ENCODE results near the gene NR4A3. TPM values are rescaled to one million over a fixed set of nuclear protein-coding genes. Genes with fewer than 3 reads are reported as not detected.

NR4A3 gene
- total RNA-seq, 1 donor from 2014 or later = 6.2 TPM

GRCh38 chr9:99835142-99835541 lies 13.5 kb downstream of the NR4A3 start:
- H3K27me3 ChIP-seq (ENCODE audit: low read depth) = no peaks in the 10 kb centered on the region
- DNase-seq = no peak
- H3K4me1 ChIP-seq = no peaks in the 10 kb centered on the region
- TF ChIP-seq, protein P1, sequence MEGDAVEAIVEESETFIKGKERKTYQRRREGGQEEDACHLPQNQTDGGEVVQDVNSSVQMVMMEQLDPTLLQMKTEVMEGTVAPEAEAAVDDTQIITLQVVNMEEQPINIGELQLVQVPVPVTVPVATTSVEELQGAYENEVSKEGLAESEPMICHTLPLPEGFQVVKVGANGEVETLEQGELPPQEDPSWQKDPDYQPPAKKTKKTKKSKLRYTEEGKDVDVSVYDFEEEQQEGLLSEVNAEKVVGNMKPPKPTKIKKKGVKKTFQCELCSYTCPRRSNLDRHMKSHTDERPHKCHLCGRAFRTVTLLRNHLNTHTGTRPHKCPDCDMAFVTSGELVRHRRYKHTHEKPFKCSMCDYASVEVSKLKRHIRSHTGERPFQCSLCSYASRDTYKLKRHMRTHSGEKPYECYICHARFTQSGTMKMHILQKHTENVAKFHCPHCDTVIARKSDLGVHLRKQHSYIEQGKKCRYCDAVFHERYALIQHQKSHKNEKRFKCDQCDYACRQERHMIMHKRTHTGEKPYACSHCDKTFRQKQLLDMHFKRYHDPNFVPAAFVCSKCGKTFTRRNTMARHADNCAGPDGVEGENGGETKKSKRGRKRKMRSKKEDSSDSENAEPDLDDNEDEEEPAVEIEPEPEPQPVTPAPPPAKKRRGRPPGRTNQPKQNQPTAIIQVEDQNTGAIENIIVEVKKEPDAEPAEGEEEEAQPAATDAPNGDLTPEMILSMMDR (IDR thresholded peaks at IDR 0.05; ENCODE audit: borderline replicate concordance) = no peak
- H3K9me3 ChIP-seq (replicated peaks) = no peaks in the 10 kb centered on the region
- intact Hi-C loops (cut with micrococcal nuclease) = no loop called here
- H3K27ac ChIP-seq (replicated peaks) = no peak overlapping the region
- H3K4me3 ChIP-seq = no peak overlapping the region
- H3K36me3 ChIP-seq = peaks cover 19% of the 10 kb centered on the region

- no peak overlapping the region for H3K27ac ChIP-seq (replicated peaks)
- H3K36me3 ChIP-seq = peaks cover 19% of the 10 kb centered on the region
- no peaks in the 10 kb centered on the region for H3K9me3 ChIP-seq (replicated peaks)
- intact Hi-C loops (cut with micrococcal nuclease) = no loop called here
- TF ChIP-seq, protein P1 (IDR thresholded peaks at IDR 0.05; ENCODE audit: borderline replicate concordance) = no peak
- no peaks in the 10 kb centered on the region for H3K27me3 ChIP-seq (ENCODE audit: low read depth)
- no peak overlapping the region for H3K4me3 ChIP-seq
- no peak for DNase-seq
- H3K4me1 ChIP-seq = no peaks in the 10 kb centered on the region
These were observed 13.9 kb downstream of the NR4A3 start for GRCh38 chr9:99835581-99835980.

- intact Hi-C loops (cut with micrococcal nuclease) = no loop called here
- no peaks in the 10 kb centered on the region for H3K27me3 ChIP-seq (ENCODE audit: low read depth)
- H3K9me3 ChIP-seq (replicated peaks) = no peaks in the 10 kb centered on the region
These were observed 18.4 kb downstream of the NR4A3 start for GRCh38 chr9:99840072-99840471.

DNA sequence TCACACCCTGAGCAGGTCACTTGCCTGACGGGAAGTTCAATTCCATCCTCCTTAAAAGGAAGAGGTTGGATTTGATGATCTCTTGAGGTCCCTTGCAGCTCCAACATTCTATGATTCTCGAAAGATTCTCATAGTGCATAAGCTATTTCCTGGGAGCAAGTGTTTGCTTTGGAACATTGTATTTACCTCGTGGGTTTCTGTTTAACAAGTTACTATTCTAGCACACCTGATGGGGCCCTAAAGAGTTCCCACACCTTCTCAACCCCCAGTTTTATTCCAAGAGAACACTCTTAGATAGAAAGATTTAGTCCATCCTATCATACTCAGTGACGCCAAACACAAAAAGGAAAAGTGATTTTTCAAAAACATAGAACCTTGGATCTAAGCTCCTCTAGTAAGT lies 23.4 kb downstream of the NR4A3 start:
- H3K27me3 ChIP-seq (ENCODE audit: low read depth) = no peaks in the 10 kb centered on the region
- no peak for DNase-seq
- no peak overlapping the region for H3K4me3 ChIP-seq
- H3K9me3 ChIP-seq (replicated peaks) = no peaks in the 10 kb centered on the region
- peaks cover 37% of the 10 kb centered on the region for H3K36me3 ChIP-seq
- TF ChIP-seq, protein P1 (IDR thresholded peaks at IDR 0.05; ENCODE audit: borderline replicate concordance) = no peak
- no peaks in the 10 kb centered on the region for H3K4me1 ChIP-seq
- intact Hi-C loops (cut with micrococcal nuclease) = loop anchor here (2.0 kb wide), 1 partner anchor 52 kb away; no protein-coding TSS in a partner anchor
- no peak overlapping the region for H3K27ac ChIP-seq (replicated peaks)

More at GRCh38 chr9:99840072-99840471, 18.4 kb downstream of the NR4A3 start:
- DNase-seq = no peak
- TF ChIP-seq, protein P1 (IDR thresholded peaks at IDR 0.05; ENCODE audit: borderline replicate concordance) = no peak
- Histone ChIP-seq H3K4me3 (no peak overlapping the region), H3K36me3 (peaks cover 8% of the 10 kb centered on the region), H3K27ac (replicated peaks) (no peak overlapping the region), H3K4me1 (no peaks in the 10 kb centered on the region)

GRCh38 chr9:99848447-99848846 lies 26.8 kb downstream of the NR4A3 start:
- Histone ChIP-seq H3K27ac (replicated peaks) (no peak overlapping the region), H3K36me3 (peaks cover 37% of the 10 kb centered on the region), H3K4me3 (no peak overlapping the region), H3K4me1 (no peaks in the 10 kb centered on the region), H3K9me3 (replicated peaks) (no peaks in the 10 kb centered on the region), H3K27me3 (ENCODE audit: low read depth) (no peaks in the 10 kb centered on the region)
- TF ChIP-seq, protein P1 (IDR thresholded peaks at IDR 0.05; ENCODE audit: borderline replicate concordance) = no peak
- DNase-seq = no peak
- intact Hi-C loops (cut with micrococcal nuclease) = no loop called here

Data from left ventricle myocardium inferior (tissue), 1 donor.